Left kidney (tissue), 2 donors: ENCODE data around the gene CPLANE2. TPM values are rescaled to one million over a fixed set of nuclear protein-coding genes. Genes with fewer than 3 reads are reported as not detected.
"Not testable (repeated sequence)": the region's sequence is repeated elsewhere in the genome, so short reads cannot be mapped to it uniquely, and the experiment has no call there.

ENCODE experiments used
- DNase-seq: peaks from one replicate; pipeline ENCODE4 v3.0.0-alpha.2; 2013
- polyA plus RNA-seq: library from polyadenylated mRNA; unstranded; fragments of 120-200 nt; gene quantifications from one replicate; pipeline ENCODE4 v1.2.1, GENCODE V29; 2013; ENCODE audit not compliant: insufficient read length

CPLANE2 gene
- polyA plus RNA-seq, 1 donor, result 4.8 TPM

DNA sequence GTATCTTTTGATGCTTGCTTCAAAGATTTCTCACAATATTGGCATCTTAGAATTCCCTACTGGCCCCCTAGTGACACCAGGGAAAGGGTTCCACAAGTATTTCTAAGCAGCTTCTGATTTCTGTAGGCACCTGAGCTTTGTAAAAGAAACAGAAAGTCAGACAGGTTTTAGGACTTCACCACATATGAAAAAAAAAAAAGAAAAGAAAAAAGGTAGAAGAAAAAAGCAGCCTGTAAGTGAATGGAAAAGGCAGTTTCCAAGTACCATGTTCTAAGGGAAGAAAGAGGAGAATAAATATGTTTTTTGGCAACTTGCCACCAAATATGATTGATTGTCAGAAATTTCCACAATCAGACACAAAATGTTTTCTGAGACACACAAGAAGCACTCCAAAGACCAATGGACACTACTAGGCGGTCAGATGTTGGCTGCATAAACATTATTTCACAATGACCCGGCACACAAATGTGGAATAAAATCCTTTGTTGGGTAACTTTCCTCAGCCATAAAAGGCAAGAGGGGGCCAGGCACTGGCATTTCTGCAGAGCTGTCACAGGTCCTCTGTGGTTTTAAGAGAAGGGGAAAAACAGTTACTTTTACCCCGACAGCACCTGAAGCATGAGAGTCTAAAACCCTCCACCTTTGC, 12.7 kb upstream of the CPLANE2 start:
- DNase-seq, result no peak

DNA sequence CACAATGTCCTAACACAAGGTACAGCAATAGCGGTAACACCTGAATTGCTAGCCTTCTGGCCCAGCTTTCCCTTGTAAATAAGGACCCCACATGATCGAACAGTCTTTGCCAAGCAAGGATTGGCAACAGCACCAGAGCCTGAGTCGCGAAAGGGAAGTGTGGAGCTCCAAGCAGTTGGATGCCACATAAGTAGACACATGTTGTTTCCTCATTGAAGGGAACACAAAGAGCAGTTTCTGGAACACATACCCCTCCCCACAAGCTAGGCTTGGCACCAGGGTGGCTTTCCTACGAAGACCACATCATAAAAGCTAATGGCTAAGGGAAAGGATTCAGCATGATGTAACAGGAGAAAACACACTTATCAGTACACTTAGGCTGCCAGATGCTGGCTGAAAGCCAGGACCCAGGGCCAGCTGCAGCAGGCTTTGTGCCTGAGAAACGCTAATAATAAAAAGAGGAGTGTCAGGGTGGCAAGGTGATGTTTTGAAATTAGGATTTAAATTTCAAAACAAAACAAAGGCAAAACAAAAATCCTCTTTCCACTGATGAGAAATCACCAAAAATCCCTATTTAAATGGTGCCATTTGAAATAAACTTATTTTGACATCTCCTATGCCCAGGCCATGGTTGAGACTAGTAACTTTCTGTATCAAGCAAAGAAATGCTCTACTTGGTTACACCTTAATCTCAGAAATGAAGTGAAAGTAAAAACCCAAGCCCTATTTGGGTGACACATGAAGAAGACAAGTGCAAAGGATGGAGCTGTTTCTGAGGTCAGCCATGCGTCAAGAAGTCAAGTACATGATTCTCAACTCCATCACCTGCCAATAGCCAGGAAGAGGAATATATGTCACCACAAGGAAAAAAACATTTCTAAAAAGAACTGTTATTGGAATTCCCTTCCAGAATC, 11.9 kb upstream of the CPLANE2 start:
- peak; percentile 27 for DNase-seq

DNA sequence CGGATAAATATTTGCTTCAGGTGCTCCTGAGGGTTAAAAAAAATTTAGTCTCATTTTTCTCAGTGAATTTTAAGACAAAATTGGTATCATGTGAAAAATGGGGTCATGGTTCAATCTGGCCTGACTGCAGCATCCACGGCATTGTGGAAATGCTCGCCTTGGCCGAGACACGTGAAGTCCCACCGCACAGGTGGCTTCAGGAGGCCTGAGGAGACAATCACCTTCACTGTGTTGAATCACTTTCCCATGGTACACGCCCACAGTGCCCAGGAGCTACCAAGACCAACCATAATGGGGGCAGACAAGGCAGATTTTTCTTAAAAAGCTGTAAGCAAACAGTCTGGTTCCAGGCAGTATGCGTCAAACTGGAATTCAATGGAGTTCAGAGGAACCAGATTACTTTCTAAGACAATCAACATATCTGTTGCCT, 11.0 kb upstream of the CPLANE2 start:
- no peak for DNase-seq

DNA sequence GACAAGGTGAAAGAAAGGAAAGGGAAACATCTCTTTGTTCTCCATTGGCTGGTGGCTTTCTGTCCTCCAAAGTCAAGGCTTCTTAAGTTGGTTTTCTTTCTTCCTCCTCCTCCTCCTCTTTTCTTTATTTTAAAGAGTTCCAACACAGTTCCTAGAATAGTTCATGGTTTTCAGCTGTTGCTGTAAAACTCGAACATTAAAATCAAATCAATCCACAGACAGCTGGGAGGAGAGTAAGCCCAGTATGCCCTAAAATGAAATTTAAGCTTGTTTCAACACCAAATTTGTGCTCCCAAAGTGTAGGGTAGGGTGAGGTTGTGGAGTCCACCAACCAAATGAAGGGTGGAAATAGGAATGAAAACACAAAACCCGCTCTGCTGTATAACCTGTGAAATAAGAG, 10.5 kb upstream of the CPLANE2 start:
- DNase-seq, result no peak

DNA sequence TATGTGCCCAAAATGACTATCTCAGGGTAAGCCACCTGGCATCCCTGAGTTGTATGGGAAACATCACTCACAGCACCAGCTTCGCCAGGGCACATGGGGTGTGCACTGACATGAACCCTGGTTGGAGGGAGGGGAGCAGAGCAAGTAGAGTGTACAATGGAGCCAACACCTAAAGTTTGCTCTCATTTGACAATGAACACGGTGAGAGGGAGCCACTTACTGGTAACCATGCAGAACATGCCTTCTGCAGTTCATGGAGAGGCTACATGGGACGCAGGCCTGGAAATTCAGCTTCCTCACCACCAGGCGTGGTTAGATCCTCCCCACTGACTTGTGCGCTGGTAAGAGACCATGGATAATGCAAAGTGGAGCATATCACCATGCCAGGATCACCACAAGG, 10.0 kb upstream of the CPLANE2 start:
- DNase-seq, result no peak

DNA sequence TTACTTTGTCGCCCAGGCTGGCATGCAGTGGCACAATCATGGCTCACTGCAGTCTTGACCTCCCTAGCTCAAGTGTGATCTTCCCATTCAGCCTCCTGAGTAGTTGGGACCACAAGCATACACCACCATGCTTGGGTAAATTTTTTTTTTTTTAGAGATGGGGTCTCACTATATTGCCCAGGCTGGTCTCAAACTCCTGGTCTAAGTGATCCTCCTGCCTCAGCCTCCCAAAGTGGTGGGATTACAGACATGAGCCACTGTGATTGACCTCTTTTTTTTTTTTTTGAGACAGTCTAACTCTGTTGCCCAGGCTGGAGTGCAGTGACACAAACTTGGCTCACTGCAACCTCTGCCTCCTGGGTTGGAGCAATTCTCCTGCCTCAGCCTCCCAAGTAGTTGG, 9.3 kb upstream of the CPLANE2 start:
- DNase-seq, result not testable (repeated sequence)

DNA sequence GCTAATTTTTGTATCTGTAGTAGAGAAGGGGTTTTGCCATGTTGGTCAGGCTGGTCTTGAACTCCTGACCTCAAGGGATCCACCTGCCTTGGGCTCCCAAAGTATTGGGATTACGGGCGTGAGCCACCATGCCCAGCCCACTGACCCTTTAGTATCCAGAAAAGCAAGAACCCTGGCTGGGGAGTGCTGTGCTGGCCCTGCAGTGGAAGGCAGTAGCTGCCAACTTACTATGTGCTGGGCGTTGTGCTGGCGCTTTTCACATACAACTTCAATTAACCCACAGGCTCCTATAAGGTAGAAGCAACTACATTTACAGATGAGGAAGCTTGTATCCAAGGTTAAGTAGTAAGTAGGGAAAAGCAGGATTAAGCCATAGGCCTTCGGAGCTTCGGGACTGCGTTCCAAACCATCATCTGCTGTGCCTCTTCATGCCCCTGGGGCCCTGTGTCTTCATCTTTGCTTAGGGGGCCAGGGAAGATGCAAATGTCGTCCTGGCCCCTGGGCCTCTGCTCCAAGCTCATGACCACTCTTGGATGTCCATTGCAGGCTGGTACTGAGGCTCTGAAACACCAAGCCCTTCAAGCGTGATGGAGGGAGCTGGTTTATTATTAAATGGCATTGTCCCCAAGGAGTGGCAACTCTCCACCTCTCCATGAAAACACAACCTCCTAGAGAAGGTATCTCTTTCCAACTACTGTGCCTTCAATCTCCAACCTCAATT, 8.7 kb upstream of the CPLANE2 start:
- DNase-seq, result no peak

DNA sequence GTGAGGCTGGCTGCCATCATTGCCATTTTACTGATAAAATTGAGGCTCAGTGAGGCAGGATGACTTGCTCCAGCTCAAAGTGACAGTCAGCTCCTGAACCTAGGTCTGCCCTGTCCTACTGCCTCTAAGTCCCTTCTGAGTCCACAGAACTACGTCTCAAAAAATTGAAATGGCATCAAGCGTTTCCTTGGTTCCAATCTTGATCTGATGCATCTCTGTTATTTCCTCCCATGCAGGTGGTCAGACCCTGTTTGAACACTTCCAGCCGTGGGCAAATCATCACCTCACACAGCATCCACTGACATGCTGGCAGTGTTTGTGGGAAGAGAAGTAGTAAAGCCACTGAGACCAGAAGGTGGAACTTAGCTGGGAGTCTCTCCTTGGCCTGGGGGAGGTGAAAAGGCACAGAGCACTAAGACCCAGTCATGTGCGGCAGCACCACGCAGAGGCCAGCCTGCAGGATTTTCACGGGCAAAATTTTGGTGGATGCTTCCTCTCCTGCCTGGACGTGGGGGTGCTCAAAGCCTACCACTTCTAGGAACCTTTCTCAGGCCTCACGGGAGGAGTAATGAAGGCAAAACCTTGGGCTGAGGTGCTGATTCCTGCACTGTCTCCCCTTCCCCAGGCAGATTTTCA, 7.8 kb upstream of the CPLANE2 start:
- DNase-seq, result no peak

DNA sequence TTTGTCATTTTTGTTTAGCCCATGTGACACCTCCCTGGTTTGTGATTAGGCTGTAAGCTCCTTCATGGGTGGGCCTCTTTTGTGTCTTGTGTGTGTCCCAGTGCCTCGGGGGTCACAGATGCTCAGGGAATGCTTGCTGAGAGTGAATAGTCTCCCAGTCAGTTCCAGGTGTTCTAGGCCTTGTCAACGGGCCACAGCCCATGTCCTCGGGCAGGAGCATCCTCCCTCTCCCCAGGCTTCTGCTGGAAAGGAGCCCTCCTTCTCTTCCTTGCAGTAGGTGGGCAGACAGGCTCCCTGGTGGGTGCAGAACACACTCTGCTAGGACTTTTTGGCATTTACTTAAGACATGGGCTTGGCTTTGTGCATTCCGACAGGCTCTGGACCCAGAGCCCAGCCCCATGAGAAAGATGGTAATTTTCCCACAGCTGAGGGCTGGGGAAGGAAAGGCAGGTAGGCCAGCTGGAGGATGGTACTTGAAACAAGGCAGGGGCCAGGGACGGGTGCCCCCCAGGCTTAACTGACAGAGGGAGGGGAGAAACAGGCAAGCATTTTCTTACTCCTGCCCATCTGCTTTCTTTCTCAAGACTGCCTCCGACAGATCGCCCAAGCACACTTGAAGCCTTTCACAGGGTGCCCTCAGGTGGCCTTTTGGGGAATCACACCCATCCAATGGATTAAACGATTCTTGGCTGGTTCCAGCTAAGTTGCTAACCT, 7.1 kb upstream of the CPLANE2 start:
- DNase-seq, result peak; percentile 88

DNA sequence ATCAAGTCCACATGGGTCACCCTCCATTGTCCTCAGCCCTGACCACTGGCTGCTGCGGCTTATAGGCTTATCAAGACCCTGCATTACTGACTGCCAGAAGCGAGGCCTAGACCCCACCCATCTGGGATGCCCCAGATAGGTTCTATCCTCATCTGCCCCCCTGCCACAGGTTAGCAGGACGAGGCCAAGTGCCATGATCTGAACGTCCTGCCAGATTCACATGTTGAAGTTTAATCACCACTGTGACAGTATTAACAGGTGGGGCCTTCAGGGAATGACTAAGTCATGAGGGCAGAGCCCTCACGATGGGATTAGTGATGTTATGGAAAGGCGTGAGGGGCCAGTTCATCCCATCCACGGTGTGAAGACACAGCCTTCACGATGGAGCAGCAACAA, 6.2 kb upstream of the CPLANE2 start:
- DNase-seq, result no peak

DNA sequence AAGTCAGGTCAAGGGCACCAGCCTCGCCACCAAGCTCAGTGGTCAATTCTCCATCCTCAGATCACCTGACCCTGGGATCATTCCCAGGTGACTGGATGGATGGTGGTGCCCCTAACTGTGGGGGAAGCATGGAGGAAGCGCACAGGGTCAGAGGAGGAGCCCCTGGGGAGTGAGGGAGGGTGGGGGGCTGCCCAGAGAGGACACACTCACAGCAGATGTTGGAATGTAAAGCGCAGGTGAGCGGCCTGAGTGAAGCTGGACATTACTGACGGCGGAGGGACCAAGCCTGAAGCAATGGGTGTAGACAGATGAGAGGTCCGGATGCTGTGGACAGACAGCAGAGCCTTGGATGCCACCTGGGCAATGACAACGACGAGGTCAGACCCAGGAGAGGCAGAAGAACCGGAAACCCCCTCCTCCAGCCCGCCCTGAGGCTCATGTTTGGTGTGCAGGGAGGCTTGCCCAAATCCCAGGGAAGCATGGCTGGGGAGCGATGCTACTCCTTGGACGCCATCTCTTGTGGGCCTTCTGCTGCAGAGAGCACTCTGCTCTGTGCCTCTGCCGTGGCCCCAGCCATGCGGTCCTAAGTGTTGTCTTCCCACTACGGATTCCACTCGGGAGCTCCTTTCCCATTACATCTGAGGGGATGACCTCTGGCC, 5.7 kb upstream of the CPLANE2 start:
- DNase-seq, result no peak

DNA sequence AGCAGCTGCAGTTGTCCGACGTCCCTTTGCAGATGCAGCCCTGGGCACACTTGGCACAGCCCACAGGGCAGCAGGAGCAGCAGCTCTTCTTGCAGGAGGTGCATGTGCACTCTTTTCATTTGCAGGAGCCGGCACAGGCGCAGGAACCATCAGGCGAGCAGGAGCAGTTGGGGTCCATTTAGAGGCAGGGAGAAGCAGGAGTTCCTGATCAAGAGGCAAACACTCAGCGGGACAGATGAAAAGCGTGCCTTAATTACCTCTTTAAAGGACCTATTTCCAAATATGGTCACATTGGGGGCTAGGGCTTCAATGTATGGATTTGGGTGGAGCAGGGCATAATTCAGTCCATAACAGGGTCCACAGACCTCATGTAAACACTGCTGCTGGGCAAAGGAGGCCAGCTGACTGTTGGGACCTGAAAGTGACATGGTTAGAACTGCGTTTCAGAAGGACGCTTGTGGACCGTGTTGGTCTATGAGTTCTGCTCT, 4.3 kb upstream of the CPLANE2 start:
- DNase-seq, result no peak

DNA sequence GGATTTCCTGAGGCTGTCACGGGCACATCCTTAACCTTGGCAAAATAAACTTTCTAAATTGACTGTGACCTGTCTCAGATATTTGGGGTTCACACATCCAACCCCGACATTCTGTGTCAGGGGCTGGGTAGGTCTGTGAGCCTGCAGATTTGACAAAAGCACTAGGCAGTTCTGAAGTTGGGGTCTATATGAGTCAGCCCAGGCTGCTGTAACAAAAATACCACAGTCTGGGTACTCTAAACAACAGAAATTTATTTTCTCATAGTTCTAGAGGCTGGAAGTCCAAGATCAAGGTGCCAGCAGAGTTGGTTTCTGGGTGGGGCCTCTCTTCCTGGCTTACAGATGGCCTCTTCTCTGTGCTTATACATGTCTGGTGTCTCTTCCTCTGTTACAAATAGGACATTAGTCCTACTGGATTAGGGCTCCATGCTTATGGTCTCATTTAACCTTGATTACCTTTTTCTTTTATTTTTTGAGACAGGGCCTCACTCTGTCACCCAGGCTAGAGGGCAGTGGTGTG, 3.0 kb upstream of the CPLANE2 start:
- DNase-seq, result no peak

DNA sequence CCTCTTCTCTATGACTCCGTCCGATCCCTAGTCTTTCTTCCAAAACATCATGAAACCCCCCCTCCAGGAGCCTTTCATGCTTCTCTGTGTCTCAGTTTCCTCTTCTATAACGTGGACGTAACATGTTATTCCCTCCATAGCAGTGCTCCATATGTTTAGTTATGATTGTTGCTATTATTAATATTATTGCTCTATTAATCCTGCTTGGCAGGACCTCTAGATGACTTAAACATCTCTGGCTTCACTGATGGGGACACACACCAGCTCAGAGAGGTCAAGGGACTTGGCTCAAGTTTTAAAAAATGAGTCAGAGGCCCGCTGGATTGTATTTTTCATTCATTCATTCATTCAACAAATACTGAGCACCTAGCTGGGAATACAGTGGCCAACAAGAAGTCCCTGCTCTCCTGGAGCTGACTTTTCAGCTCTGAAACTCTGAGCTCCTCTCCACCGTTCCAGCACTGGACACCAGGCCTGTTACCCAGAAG, 404 bp upstream of the CPLANE2 start:
- DNase-seq, result no peak

DNA sequence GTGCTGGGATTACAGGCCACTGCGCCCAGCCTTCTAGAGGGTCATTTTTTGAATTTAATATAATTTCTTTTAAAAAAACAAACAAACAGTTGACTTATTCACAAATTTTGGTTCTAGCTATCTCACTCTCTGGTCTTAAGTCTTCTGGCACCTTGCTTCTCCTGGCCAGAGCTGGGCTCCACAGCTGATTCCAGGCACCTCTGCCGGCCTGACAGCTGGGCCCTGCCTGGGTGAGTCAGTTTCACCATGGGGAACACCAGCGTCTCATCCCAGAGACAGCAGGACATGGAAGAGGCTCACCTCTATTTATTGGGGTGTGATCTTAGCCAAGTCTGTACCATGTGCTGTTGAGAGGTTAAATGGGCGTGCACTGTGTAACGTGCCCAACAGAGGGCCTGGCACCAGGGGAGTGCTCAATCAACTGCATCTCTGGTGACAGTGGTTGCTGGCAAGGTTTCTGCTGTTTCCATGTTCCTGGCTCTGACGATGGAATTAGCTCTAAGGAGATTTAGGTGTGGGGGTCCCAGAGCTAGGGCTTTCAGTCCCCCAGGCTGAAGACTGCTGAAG, 956 bp downstream of the CPLANE2 start:
- DNase-seq, result no peak

DNA sequence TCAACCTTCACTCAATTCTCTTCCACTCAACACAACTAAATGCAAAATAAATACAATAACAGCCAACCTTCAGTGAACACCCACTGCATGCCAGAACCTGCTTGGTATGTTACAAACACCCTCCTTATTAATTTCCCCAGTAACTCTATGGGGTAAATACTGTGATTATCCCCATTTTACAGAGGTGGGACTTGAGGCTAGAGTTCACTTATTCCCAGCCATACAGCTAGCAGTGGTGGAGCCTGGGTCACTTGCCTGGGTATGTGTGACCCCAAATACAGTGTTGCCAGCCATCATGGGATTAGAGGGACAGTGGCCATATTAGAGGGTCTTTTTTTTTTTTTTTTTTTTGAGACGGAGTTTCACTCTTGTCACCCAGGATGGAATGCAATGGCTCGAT, 1.6 kb downstream of the CPLANE2 start:
- DNase-seq, result no peak

DNA sequence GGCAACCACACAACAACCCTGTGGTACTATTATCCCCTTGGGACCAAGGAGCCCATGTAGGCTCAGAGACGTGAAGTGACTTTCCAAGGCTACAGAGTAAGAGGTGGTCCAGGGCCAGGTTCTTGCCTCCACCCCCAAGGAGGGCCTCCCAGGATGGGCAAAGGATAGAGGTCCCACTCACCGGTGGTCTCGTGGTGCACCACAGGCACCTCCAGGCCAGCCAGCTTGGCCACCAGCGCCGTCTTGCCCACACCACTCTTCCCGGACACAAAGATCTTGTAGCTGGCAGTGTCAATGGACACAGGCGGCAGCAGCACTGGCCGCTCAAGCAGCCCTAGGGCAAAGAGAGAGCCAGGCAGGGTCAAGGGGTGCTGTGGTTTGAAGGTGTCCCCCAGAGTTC, 3.6 kb downstream of the CPLANE2 start:
- no peak for DNase-seq

DNA sequence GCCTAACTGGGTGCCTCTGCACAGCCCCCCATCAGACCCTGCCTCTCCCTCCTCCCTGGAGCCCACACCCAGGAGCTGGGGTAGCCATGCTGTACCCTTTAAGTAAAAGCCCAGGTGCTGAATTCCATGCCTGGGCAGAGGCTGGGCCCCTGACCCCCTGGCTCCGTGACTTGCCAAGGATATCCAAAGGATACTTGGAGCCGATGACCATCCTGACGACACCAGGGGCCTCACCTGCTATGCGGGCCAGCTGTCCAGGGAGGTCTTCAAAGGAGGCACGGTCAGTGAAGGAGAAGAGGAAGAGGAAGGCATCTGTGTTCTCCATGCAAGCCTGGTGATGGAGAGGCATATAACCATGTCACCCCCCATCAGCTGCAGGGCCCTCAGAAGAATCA, 4.7 kb downstream of the CPLANE2 start:
- DNase-seq, result no peak

DNA sequence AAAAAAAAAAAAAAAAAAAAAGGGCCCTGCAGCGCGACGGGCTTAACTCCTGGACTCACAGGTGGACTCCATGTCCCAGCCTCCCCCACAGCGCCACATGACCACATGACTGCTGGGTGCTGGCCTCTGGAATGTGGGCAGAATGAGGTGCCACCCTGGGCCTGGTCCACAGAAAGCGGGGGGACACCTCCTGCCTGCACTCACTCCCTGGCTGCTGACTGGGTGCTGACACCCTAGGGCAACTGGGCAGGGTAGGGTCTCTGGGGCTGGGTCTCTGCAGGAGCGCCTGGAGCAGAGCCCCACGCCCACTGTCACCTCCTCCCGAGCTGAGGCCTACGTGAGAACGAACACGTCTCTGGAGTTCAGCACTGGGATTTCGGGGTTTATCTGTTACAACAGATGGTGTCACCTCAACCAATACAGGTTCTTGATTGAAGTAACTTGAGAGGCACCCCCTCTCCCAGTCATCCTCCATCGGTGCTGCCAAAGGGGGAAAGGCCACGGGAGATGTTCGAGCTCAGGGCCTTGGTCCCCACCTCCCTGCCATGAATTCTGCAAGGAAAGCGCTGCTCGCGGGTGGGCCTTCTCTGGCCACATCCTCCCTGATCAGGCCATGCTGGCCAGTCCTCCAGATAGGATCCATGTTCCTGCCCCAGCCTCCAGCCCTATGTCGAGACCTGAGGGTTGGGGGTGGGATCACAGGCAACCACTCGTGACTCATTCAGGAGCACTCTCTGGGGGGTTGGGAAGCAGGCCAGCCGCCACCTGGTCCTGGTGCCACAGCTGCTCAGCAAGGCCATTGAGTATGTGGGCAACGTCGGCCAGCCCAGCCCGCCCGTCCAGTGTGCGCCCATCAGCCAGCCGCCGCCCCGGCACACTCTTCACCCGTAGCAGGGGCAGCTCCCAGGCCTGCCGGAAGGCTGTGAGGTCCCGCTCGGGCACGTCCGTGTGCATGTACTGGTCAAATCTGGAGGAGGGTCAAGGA, 5.4 kb downstream of the CPLANE2 start:
- no peak for DNase-seq
